Type B pancreatic cell (in vitro differentiated cells): ENCODE measurements around the gene ADD2. TPM values are rescaled to one million over a fixed set of nuclear protein-coding genes. Genes with fewer than 3 reads are reported as not detected.

Experiments
- DNase-seq: peaks from one replicate; pipeline ENCODE4 v3.0.0; 2021; ENCODE audit warnings: mixed read lengths; ENCODE audit not compliant: unreplicated experiment; ENCODE audit errors: extremely low spot score
- H3K27ac Mint-ChIP-seq: 2 replicates; pipeline ENCODE4 v1.8.0; 2021; ENCODE audit warnings: mild to moderate bottlenecking, mixed read lengths
- H3K27me3 Mint-ChIP-seq: 2 replicates; pipeline ENCODE4 v1.8.0; 2021; ENCODE audit warnings: mixed read lengths
- H3K36me3 Mint-ChIP-seq: 2 replicates; pipeline ENCODE4 v1.8.0; 2021; ENCODE audit warnings: mixed read lengths
- H3K4me1 Mint-ChIP-seq: one replicate; pipeline ENCODE4 v1.8.0; 2021; ENCODE audit warnings: mixed read lengths; ENCODE audit not compliant: unreplicated experiment
- H3K4me3 Mint-ChIP-seq: 2 replicates; pipeline ENCODE4 v1.8.0; 2021; ENCODE audit warnings: mild to moderate bottlenecking, mixed read lengths
- H3K9me3 Mint-ChIP-seq: 2 replicates; pipeline ENCODE4 v1.8.0; 2021; ENCODE audit warnings: mixed read lengths
- CTCF ChIP-seq: fragments of 200-600 bp; sonication (generic); conservative IDR thresholded peaks from 2 replicates; pipeline ENCODE4 v1.5.0; 2021; ENCODE audit warnings: antibody characterized with exemption, mild to moderate bottlenecking
- total RNA-seq: library from RNA; stranded (reverse); gene quantifications from 2 replicates; pipeline ENCODE4 v1.2.1, GENCODE V29; 2021; ENCODE audit warnings: low replicate concordance

ADD2 gene
- total RNA-seq, 1 donor from 2014 or later: 5.0 TPM

GRCh38 chr2:70747284-70747683, 20.7 kb downstream of the ADD2 start:
- peaks cover 40% of the 10 kb centered on the region for H3K27me3 Mint-ChIP-seq
- no peak for TF ChIP-seq CTCF
- H3K27ac Mint-ChIP-seq: no peak overlapping the region
- no peak overlapping the region for H3K4me3 Mint-ChIP-seq
- DNase-seq: no peak
- no peaks in the 10 kb centered on the region for H3K9me3 Mint-ChIP-seq
- H3K36me3 Mint-ChIP-seq: peaks cover 4% of the 10 kb centered on the region
- peaks cover 11% of the 10 kb centered on the region for H3K4me1 Mint-ChIP-seq

GRCh38 chr2:70746094-70746974, 21.7 kb downstream of the ADD2 start:
- no peak for DNase-seq
- Mint-ChIP-seq H3K27me3 (peaks cover 36% of the 10 kb centered on the region), H3K9me3 (no peaks in the 10 kb centered on the region), H3K4me3 (no peak overlapping the region), H3K4me1 (peaks cover 11% of the 10 kb centered on the region), H3K27ac (no peak overlapping the region), H3K36me3 (peaks cover 4% of the 10 kb centered on the region)
- no peak for TF ChIP-seq CTCF

- no peak for DNase-seq
- Mint-ChIP-seq H3K9me3 (no peaks in the 10 kb centered on the region), H3K4me3 (no peak overlapping the region), H3K27ac (no peak overlapping the region), H3K4me1 (peaks cover 11% of the 10 kb centered on the region), H3K27me3 (peaks cover 34% of the 10 kb centered on the region), H3K36me3 (peaks cover 4% of the 10 kb centered on the region)
- no peak for TF ChIP-seq CTCF
Measured at GRCh38 chr2:70745276-70745825, 22.6 kb downstream of the ADD2 start.

- no peaks in the 10 kb centered on the region for H3K9me3 Mint-ChIP-seq
- peaks cover 4% of the 10 kb centered on the region for H3K36me3 Mint-ChIP-seq
- no peak overlapping the region for H3K27ac Mint-ChIP-seq
- H3K4me3 Mint-ChIP-seq: no peak overlapping the region
- DNase-seq: no peak
- H3K4me1 Mint-ChIP-seq: peaks cover 11% of the 10 kb centered on the region
- peaks cover 27% of the 10 kb centered on the region for H3K27me3 Mint-ChIP-seq
- TF ChIP-seq CTCF: no peak
Measured at GRCh38 chr2:70744397-70744796, 23.6 kb downstream of the ADD2 start.

GRCh38 chr2:70743677-70744076, 24.3 kb downstream of the ADD2 start:
- Mint-ChIP-seq H3K4me1 (peaks cover 11% of the 10 kb centered on the region), H3K36me3 (peaks cover 4% of the 10 kb centered on the region), H3K4me3 (no peak overlapping the region), H3K9me3 (no peaks in the 10 kb centered on the region), H3K27me3 (peaks cover 26% of the 10 kb centered on the region), H3K27ac (no peak overlapping the region)
- TF ChIP-seq CTCF: no peak
- no peak for DNase-seq
